ELR (cell line): Measurements from ENCODE around the gene H6PD.

Source experiments
- DNase-seq: peaks from one replicate; pipeline ENCODE4 v3.0.0-alpha.2; 2015; ENCODE audit warnings: low read depth

The H6PD gene

GRCh38 chr1:9317591-9318417, 83.2 kb downstream of the H6PD start:
- peak; percentile 49 for DNase-seq

- DNase-seq = no peak
These were observed 84.7 kb downstream of the H6PD start for GRCh38 chr1:9319208-9319788.

GRCh38 chr1:9319789-9320519, 85.4 kb downstream of the H6PD start:
- no peak for DNase-seq
